ENCODE results near the gene CCNI.

DNA sequence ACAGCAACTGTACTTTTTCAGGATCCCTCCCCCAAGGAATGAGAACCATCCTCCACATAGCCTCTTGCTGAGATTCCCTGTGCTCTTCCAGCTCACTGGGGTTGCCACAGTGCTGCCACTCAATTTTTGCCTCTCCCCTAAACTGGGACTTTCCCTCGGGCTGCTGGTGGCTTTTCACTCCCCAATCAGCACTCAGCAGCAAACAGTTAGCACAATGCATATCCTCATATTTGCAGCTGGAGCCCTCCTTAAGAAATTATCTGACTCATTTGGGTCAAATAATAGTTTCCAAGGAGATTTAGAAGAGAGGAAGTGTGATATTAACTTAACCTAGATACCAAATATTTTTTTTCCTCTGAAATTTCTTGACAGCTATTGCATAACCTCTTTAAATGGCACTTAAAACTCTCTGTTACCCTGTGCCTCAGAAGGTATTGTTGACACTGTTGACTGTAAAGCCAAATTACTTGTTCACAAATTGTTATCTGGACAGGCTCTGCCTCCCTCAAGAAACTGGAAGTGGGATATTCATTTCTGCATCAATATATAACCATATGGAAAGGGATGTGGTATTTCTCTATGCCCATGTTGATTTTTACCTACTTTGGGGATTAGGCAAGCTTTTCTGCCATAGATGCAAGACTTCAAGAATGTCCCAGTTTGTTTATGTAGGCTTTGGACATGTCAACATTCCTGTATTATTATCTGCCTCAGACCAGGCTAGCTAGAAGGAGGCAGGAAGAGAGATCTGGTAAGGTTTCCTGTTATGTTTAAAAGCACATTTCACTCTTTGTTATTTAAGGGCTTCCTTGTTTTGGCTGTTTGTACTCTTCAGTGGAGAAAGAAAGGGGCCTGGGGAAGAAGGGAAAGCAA lies 68.2 kb downstream of the CCNI start:
- TF ChIP-seq, protein P1, sequence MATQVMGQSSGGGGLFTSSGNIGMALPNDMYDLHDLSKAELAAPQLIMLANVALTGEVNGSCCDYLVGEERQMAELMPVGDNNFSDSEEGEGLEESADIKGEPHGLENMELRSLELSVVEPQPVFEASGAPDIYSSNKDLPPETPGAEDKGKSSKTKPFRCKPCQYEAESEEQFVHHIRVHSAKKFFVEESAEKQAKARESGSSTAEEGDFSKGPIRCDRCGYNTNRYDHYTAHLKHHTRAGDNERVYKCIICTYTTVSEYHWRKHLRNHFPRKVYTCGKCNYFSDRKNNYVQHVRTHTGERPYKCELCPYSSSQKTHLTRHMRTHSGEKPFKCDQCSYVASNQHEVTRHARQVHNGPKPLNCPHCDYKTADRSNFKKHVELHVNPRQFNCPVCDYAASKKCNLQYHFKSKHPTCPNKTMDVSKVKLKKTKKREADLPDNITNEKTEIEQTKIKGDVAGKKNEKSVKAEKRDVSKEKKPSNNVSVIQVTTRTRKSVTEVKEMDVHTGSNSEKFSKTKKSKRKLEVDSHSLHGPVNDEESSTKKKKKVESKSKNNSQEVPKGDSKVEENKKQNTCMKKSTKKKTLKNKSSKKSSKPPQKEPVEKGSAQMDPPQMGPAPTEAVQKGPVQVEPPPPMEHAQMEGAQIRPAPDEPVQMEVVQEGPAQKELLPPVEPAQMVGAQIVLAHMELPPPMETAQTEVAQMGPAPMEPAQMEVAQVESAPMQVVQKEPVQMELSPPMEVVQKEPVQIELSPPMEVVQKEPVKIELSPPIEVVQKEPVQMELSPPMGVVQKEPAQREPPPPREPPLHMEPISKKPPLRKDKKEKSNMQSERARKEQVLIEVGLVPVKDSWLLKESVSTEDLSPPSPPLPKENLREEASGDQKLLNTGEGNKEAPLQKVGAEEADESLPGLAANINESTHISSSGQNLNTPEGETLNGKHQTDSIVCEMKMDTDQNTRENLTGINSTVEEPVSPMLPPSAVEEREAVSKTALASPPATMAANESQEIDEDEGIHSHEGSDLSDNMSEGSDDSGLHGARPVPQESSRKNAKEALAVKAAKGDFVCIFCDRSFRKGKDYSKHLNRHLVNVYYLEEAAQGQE (IDR thresholded peaks at IDR 0.05; ENCODE audit: insufficient replicate concordance, low read depth): no peak
- TF ChIP-seq CTCF (IDR thresholded peaks at IDR 0.05; ENCODE audit: insufficient read depth, low read length) (no peak), GABPA (IDR thresholded peaks at IDR 0.05; ENCODE audit: low read depth) (no peak), SPI1 (IDR thresholded peaks at IDR 0.05; ENCODE audit: borderline replicate concordance, low read depth) (no peak)
